Esophagus squamous epithelium (tissue), 4 donors: Measurements from ENCODE around the gene PTPRC.

Experiments used
- CTCF ChIP-seq, 6 experiments: fragments of 450-650 bp in 4 of 6; fragments of 200-600 bp in 2 of 6; sonication (generic) in 2 of 6; IDR thresholded peaks; one replicate each; pipeline ENCODE4 v1.5.1; 2016 to 2019; ENCODE audit warnings: antibody characterized with exemption in 6 of 6, mild to moderate bottlenecking in 4 of 6, moderate library complexity in 4 of 6
- POLR2A ChIP-seq, 4 donors: fragments of 450-650 bp; IDR thresholded peaks; one replicate each; pipeline ENCODE4 v1.6.1; 2017; ENCODE audit warnings: antibody characterized with exemption in 4 of 4, mild to moderate bottlenecking in 4 of 4, moderate library complexity in 3 of 4

GRCh38 chr1:198686069-198686728, 47.4 kb downstream of the PTPRC start:
- no peak for TF ChIP-seq POLR2A (IDR thresholded peaks at IDR 0.05)
- peak in 2 of 6 experiments; percentile 6 to 23 for TF ChIP-seq CTCF (IDR thresholded peaks at IDR 0.05)
